Measurements from ENCODE around the gene YLPM1.

GRCh38 chr14:74846168-74846567, 83.1 kb downstream of the YLPM1 start:
- no peak for TF ChIP-seq ZNF384 (IDR thresholded peaks at IDR 0.05)
- TF ChIP-seq FOXM1 (IDR thresholded peaks at IDR 0.05; ENCODE audit: borderline replicate concordance): no peak
- no peak for TF ChIP-seq BHLHE40 (IDR thresholded peaks at IDR 0.05; ENCODE audit: borderline replicate concordance)
- TF ChIP-seq LEF1 (IDR thresholded peaks at IDR 0.05; ENCODE audit: borderline replicate concordance): no peak
- no peak for TF ChIP-seq SP1 (IDR thresholded peaks at IDR 0.05)
- no peak for TF ChIP-seq NFRKB (IDR thresholded peaks at IDR 0.05)
- no peak for TF ChIP-seq FOXA1 (IDR thresholded peaks at IDR 0.05)
- TF ChIP-seq ELF4 (IDR thresholded peaks at IDR 0.05): no peak
- no peak for TF ChIP-seq L3MBTL2 (conservative IDR thresholded peaks at IDR 0.05)
- no peak for TF ChIP-seq ARNT (IDR thresholded peaks at IDR 0.05)
- TF ChIP-seq SUZ12 (IDR thresholded peaks at IDR 0.05): no peak
- no peak for TF ChIP-seq CTBP1 (IDR thresholded peaks at IDR 0.05; ENCODE audit: borderline replicate concordance)
- no peak for TF ChIP-seq TARDBP (IDR thresholded peaks at IDR 0.05)

All from HEK293T (cell line).